ES-I3 (cell line): Measurements from ENCODE around the gene SYNE1.

Source experiments
- H3K36me3 ChIP-seq: 2 replicates; pipeline ENCODE4 v1.6.1; 2013; ENCODE audit warnings: mild to moderate bottlenecking, low read length, control low read depth, moderate library complexity; ENCODE audit not compliant: insufficient read depth
- H3K4me1 ChIP-seq: 2 replicates; pipeline ENCODE4 v1.6.1; 2013; ENCODE audit warnings: mild to moderate bottlenecking, control low read depth, low read length; ENCODE audit not compliant: insufficient read depth
- H3K9ac ChIP-seq: 2 replicates; pipeline ENCODE4 v1.6.1; 2013; ENCODE audit warnings: low read depth, mild to moderate bottlenecking, low read length, moderate library complexity
- H3K9me3 ChIP-seq: 2 replicates; pipeline ENCODE4 v1.6.1; 2013; ENCODE audit warnings: mild to moderate bottlenecking, low read length, moderate library complexity; ENCODE audit not compliant: control insufficient read depth, insufficient read depth

The SYNE1 gene

DNA sequence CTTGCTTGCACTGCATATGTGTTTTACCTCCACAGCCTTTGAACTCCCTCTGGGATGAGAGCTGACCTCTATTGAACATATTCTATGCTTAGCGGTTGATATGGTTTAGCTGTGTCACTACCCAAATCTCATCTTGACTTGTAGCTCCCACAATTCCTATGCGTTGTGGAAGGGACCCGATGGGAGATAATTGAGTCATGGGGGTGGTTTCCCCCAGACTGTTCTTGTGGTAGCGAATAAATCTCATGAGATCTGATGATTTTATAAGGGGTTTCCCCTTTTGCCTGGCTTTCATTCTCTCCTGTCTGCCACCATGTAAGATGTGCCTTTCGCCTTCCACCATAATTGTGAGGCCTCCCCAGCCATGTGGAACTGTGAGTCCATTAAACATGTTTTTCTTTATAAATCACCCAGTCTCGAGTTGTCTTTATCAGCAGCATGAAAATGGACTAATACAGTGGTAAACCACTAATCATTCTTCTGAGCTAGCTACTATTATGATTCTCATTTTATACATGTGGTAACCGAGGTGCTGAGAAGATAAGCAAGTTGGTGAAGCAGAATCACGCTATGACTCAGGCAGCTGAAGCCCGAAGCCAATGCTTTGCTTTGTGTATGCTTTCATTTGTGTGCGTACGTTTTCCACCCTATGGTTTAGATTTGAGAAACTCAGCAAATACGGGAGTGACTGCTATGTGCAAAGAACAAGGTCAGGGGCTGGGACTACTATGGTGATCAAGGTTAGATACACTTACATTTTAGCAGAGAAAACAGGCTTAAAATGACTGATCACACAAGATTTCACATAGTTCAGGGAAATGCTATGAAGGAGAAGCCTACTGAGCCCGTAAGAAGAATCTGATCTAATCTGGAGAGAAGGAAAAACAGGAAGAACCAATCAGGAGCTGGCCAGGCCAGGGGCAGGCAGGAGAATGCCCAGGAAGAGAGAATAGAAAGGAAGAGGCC is 466.2 kb downstream of the SYNE1 start:
- Histone ChIP-seq H3K36me3 (no peaks in the 10 kb centered on the region), H3K9me3 (no peaks in the 10 kb centered on the region), H3K4me1 (no peaks in the 10 kb centered on the region), H3K9ac (no peak overlapping the region)

DNA sequence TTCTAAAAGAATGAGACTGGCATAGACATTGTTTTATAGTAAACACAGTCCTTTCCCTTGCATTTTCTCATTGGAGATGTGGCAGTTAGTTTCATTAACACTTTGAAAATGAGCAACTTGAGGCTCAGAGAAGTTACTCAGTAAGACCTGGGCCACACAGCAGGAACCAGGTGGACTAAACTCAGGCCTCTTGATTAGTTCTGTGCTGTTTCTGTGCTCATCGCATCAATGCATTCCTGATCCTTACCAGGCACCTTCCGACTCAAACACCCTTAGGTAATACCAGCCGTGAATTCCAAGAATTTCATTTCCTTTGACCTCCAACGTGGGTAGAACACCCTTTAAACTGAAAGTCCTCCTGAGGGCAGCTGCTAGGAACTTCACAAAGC is 466.9 kb downstream of the SYNE1 start:
- H3K36me3 ChIP-seq: no peaks in the 10 kb centered on the region
- no peak overlapping the region for H3K9ac ChIP-seq
- H3K9me3 ChIP-seq: no peaks in the 10 kb centered on the region
- H3K4me1 ChIP-seq: no peaks in the 10 kb centered on the region

DNA sequence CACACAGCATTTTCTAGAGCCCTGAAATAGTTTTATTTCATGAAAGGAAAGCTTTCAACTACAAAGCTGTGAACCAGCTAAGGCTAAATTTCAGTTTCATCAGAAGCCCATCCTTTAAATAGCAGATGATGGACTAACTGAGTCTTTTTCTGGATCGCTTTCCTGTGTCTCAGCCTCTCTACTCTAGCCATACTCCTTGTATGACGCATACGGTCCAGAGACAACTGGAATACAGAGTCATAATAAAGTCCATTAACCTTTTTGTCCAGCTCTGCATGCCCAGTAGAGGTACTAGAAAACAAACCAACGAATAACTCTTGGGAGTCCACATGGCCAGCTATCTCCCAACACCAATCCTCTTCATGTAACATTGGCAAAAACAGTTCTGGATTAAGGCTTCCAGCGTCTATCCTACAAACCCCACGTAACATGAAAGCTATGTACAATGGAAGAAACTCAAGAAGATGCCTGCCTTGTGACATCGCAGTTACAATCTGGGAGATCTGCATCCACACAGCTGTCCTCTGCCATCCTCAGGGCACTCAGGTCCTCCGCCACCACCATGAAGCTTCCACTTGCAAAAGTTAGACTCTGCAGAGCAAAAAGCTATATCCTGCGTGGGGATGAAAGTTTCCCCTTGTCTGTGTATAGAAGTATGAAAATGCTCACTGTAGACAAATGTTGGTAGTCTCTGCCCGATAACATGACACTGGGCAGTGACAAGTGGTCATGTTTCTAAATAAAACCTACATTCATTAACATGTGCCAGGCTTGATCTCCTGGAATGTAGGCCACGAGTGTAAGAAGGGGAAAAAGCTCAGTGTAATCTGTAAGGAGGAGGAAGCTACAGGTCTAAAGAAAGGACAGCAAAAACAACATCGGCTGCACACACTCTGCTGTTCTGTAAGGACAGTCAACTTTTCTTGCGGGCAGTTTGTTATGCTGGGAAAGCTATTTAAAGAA is 469.2 kb downstream of the SYNE1 start:
- no peak overlapping the region for H3K9ac ChIP-seq
- H3K36me3 ChIP-seq: no peaks in the 10 kb centered on the region

DNA sequence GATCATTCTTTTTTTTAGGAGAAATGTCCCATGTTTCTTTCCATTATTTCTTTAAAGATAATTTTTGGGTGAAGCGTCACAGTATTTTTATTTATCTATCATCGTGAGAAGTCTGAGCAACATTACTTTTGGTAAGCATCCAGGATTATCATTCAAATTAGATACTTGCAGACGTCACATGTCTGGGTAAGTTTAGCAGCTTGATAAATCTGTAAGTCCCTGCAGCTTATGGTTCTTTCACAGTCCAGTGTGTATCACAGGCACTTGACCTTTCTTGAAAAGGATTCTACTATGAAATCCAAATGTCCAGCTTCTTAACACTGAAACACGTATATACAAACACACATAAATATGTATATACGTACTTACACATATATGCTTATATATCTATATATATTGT is 470.3 kb downstream of the SYNE1 start:
- H3K4me1 ChIP-seq: peaks cover 4% of the 10 kb centered on the region; the same call in 1 of the 2 replicates
- no peaks in the 10 kb centered on the region for H3K36me3 ChIP-seq
- no peak overlapping the region for H3K9ac ChIP-seq
- H3K9me3 ChIP-seq: no peaks in the 10 kb centered on the region

More for the DNA sequence above, 469.2 kb downstream of the SYNE1 start:
- H3K9me3 ChIP-seq: no peaks in the 10 kb centered on the region
- no peaks in the 10 kb centered on the region for H3K4me1 ChIP-seq

DNA sequence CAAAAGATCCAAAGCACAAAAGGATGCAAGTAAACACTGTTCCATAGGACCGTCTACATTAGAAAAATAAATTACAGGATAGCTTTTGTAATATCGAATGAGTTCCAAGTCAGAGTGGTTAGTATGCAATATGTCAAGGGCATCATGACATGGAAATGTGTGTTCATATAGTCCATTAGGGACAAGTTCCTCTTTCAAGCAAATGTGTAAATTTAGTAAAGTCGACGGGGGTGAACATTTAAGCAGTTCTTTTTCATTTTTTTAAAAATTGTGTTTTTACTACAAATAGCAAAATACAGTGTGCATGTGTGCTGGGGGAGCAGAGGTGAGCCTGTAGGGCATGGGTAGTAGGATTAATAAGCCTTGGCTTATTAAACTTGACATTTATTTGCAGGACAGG is 470.7 kb downstream of the SYNE1 start:
- no peaks in the 10 kb centered on the region for H3K36me3 ChIP-seq
- H3K9ac ChIP-seq: no peak overlapping the region
- H3K4me1 ChIP-seq: peaks cover 8% of the 10 kb centered on the region; the same call in 1 of the 2 replicates
- no peaks in the 10 kb centered on the region for H3K9me3 ChIP-seq

DNA sequence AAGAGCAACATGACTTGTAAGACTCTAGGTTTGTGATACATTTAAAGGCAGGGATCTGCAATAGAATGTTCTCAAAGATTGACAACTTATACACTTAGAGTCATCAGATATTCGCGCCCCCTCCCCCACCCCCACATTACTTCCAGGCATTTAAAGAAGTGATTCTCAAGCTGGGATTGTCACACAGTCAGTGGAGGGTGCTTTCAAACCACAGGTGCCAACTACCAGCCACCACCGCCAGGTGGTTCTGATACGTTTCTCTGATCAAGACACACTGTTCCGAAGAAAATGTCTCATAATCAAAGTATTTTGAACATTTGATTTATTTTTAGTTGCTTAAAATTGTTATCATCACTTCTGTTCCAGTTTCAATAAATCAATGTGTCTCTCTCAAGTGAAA is 472.2 kb downstream of the SYNE1 start:
- Histone ChIP-seq H3K4me1 (peaks cover 8% of the 10 kb centered on the region; the same call in 1 of the 2 replicates), H3K9me3 (no peaks in the 10 kb centered on the region), H3K36me3 (no peaks in the 10 kb centered on the region), H3K9ac (no peak overlapping the region)

DNA sequence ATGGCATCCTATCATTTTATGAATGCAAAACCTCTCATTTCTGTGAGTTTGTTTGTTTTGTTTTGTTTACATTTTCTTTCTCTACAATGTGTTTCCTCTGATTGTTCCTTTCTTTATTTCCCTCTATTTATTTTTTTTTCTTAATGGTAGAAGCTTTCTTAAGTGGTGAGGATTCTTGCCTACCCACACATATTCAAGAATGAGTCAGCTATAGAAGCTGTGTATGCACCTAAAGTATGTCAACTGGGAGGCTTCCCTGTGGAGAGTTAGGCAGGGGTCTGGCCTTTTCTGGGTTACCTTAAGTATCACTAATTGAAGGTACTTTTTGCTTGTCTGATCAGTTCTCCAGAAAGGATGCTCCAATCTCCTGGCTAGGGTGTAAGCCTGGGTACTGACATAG is 475.7 kb downstream of the SYNE1 start:
- Histone ChIP-seq H3K9me3 (no peaks in the 10 kb centered on the region), H3K36me3 (no peaks in the 10 kb centered on the region), H3K9ac (no peak overlapping the region), H3K4me1 (peaks cover 8% of the 10 kb centered on the region; the same call in 1 of the 2 replicates)

DNA sequence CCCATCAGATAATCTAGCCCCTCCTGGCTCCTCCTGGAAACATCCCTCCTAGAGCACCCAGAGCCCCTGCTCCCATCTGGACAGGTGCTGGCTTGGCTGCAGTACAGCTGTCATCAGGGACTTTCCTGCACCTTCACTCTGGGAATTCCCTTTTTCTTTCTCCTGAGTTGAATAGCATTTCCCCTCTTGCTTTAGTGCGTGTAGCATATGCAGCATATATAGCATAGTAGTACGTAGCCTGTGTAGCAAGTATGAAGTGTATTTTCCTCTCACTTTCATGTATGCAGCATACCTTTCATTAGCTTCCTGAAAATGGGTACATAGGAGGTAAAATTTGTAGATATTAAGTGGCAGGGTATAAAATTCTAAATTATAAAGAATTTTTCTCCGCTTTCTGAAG is 476.8 kb downstream of the SYNE1 start:
- Histone ChIP-seq H3K9me3 (no peaks in the 10 kb centered on the region), H3K9ac (no peak overlapping the region), H3K4me1 (peaks cover 8% of the 10 kb centered on the region; the same call in 1 of the 2 replicates), H3K36me3 (no peaks in the 10 kb centered on the region)

DNA sequence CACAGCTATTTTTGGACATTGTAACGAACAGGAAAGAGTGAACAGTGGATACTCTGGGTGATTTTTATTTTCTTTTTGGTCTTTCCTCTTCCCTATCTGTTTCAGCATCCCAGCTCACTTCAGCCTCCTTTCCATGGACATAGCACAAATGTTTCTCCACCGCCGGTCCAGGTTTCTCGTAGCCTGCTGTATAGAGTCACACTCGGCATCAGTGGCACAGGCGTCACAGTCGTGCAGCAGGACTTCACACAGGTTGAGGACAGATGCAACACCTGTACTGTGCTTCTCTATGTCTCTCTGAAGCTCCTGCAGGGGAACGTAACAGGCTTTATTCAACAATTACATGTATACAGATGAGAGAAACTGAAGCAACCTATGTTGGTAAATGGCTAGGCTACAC is 481.4 kb downstream of the SYNE1 start:
- Histone ChIP-seq H3K9me3 (no peaks in the 10 kb centered on the region), H3K9ac (no peak overlapping the region), H3K36me3 (no peaks in the 10 kb centered on the region), H3K4me1 (no peaks in the 10 kb centered on the region)

DNA sequence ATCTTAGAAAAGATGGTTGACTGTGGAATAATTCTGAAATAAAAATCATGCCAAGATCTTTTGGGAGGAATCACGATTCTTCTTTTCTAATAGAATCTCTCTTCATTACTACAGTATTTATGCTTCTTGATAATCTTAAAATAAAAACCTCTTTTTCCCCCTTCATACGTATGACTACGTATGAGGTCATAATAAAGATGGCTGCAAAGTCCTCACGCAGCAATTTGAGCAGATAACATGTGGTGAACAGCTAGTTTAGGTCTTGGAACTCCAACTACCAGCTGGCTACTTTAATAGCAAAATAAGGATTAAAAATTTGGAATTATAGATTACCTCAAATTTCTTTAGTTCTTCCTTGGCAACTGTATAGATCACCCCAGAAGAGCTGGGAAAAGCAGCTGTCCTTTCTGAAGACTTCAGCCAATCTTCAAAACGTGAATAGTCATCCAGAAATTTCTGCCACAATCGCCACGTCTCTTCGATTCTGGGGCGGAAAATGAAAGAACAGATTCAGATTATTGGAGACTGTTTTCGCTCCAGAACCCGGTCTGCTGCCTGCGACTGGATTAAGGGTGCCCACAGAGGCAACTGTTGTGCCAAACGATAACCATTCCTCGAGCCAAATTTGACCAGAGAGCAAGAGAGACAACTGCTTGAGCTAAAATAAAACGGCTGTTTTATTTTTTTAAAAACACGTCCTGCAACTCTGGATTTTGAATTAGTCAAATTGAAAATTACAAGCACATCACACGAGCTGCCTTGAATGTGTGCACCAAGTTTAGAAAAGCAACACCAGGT is 482.4 kb downstream of the SYNE1 start:
- no peaks in the 10 kb centered on the region for H3K36me3 ChIP-seq
- H3K4me1 ChIP-seq: no peaks in the 10 kb centered on the region
- no peak overlapping the region for H3K9ac ChIP-seq
- no peaks in the 10 kb centered on the region for H3K9me3 ChIP-seq

DNA sequence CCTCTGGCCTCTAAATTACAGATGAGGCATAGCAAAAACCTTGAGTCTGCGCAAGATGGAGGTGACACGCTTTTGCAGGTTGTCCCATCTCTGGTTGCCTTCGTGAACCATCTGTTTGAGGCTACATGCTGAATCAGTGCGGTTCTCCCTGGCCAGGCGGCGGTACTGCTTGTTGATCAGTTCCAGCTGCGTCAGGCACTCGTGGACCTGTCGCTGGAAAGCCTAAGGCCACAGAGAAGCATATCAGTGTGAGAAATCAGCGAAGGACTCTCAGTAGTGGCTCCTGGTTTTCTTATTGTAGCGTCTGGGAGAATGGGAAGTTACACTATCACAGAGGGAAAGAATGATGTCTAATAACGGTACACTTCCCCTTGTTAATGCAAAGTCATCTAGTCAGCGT is 485.2 kb downstream of the SYNE1 start:
- Histone ChIP-seq H3K9me3 (no peaks in the 10 kb centered on the region), H3K9ac (no peak overlapping the region), H3K36me3 (no peaks in the 10 kb centered on the region), H3K4me1 (no peaks in the 10 kb centered on the region)

DNA sequence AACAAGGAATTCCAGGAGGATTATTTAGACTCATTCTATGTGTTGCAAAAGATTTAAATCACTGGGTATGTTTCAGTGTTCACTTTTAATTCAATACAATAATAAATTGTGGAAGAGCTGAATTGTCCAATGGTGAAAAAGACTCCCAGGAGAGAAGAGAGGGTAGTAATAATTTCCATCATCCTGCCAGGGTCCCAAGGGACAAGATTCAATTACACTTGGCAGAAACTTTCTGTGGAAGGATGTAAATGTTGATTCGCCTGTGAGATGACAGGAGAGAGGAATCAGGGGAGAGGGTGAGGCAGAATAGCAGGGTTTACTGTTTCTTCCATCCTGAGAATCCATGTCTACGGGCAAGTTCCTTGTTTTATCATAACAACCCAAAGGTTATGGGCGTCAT is 487.0 kb downstream of the SYNE1 start:
- no peak overlapping the region for H3K9ac ChIP-seq

DNA sequence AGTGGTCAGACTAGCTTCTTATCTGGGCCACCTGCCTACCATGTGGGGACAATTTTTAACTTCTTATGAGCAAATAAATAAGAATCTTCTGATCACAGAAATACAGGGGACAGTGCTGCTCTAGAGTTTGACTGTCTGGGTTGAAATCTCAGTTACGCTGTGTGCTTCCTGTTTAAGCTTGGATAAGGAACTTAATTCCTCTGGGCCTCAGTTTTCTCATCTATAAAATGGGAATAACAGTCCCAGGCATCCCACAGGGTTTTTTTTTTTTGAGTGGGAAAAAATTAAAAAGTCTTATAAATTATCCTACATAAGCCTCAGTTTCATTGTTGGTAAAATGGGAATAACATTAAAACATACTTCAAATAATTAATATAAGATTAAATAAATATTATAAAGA is 488.8 kb downstream of the SYNE1 start:
- no peaks in the 10 kb centered on the region for H3K36me3 ChIP-seq
- no peaks in the 10 kb centered on the region for H3K9me3 ChIP-seq
- H3K4me1 ChIP-seq: no peaks in the 10 kb centered on the region
- no peak overlapping the region for H3K9ac ChIP-seq

More for the DNA sequence above, 487.0 kb downstream of the SYNE1 start:
- no peaks in the 10 kb centered on the region for H3K36me3 ChIP-seq
- no peaks in the 10 kb centered on the region for H3K4me1 ChIP-seq
- H3K9me3 ChIP-seq: no peaks in the 10 kb centered on the region

DNA sequence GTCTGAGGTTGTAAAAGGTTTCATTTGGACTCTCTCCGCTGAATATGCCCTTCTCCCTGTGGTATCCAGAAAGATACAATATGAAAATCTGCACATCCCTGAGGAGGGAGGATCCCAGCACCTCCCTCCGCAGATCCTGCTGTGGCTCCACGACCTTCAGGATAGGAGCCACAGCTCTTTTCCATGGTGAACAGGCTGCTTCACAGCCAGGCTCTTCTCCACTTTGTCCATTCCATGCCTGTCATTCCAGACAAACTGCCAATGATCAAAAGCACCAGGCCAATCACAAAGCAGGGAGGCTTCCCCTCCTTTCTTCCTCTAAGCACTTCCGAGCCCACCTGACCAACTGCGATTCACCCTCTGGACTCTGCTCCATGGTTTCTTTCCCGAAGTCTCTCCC is 489.9 kb downstream of the SYNE1 start:
- no peaks in the 10 kb centered on the region for H3K4me1 ChIP-seq
- no peaks in the 10 kb centered on the region for H3K9me3 ChIP-seq
- H3K36me3 ChIP-seq: no peaks in the 10 kb centered on the region
- no peak overlapping the region for H3K9ac ChIP-seq
